HL-60/S4 treated with retinoic acid at 250 ng/mL for 4 days and 3 days (cell line): Measurements from ENCODE around the gene PET100.

Experiments
- in situ Hi-C: fragments of 300-500 bp; cut with MboI; formaldehyde crosslinking; loops from 2 replicates; pipeline ENCODE4 v1.7.0; 2022; ENCODE audit warnings: low sequenced_read_pairs

PET100 gene

DNA sequence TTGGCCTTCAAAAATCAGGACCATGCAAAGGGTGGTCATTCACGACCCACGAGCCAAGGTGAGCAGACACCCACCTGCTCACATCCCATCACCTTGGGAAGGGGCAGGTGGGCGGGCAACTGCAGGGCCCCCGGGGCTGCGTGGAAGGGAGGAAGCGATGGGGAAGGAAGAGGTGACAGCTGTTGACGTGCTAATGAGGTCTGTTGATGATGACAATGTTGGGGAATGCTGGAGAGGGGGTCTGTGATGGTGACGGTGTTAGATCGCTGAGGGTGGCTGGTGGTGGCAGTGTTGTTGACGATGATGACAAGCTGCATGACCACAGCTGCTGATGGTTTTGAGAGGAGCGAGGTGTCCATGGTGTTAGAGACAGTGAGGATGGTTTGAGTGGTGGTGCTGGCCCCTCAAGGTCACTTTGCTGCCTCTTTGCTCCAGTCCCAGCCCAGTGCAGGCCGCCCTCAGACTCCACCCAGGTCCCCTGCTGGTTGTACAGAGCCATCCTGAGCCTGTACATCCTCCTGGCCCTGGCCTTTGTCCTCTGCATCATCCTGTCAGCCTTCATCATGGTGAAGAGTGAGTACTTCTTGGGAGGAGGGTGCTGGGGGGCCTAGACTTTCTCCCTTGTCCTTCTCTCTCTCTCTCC lies 48.2 kb downstream of the PET100 start:
- in situ Hi-C loops, result no loop called here

DNA sequence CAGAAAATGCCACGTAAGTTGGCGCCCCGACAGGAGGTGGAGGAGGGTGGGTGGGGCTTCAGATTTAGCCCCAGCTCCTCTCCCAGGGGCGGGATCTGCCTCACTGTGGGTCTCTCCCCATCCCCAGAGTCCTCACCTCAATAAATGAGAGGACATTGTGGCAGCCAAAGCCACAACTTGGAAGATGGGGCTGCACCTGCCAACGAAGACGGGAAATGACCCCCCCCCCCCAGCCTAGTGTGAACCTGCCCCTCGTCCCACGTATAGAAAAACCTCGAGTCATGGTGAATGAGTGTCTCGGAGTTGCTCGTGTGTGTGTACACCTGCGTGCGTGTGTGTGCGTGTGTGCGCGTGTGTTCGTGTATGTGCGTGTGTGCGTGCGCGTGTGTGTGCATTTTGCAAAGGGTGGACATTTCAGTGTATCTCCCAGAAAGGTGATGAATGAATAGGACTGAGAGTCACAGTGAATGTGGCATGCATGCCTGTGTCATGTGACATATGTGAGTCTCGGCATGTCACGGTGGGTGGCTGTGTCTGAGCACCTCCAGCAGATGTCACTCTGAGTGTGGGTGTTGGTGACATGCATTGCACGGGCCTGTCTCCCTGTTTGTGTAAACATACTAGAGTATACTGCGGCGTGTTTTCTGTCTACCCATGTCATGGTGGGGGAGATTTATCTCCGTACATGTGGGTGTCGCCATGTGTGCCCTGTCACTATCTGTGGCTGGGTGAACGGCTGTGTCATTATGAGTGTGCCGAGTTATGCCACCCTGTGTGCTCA lies 49.6 kb downstream of the PET100 start:
- in situ Hi-C loops, result no loop called here

DNA sequence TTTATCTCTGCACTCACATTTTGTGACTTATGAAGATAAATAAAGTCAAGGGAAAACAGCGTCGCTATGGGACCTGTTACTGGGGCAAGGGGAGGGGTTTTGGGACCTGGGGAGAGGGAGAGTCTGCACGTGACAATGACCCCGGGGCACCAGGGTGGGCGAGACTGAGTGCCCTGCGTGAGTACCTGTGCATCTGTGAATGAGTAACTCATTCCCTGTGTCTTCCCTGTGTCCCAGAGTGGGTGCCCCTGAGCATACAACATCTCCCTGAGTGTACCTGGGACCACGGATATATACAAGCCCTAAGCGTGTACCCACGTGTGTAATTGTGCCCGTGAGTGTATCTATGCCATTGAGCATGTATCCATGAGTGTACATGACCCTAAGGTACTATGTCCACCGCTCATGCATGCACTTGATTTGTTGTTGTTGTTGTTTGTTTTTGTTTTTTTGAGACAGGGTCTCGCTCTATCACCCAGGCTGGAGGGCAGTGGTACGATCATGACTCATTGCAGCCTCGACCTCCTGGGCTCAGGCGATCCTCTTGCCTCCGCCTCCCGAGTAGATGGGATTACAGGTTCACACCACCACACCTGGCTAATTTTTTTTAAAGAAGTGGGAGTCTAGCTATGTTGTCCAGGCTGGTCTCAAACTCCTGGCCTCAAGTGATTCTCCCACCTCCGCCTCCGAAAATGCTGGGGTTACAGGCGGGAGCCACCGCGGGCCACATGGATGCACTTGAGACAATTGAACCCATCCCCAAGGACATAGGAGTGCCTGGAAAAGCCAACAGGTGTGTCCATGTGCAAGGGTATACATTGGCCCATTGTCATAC lies 50.4 kb downstream of the PET100 start:
- in situ Hi-C loops, result no loop called here

DNA sequence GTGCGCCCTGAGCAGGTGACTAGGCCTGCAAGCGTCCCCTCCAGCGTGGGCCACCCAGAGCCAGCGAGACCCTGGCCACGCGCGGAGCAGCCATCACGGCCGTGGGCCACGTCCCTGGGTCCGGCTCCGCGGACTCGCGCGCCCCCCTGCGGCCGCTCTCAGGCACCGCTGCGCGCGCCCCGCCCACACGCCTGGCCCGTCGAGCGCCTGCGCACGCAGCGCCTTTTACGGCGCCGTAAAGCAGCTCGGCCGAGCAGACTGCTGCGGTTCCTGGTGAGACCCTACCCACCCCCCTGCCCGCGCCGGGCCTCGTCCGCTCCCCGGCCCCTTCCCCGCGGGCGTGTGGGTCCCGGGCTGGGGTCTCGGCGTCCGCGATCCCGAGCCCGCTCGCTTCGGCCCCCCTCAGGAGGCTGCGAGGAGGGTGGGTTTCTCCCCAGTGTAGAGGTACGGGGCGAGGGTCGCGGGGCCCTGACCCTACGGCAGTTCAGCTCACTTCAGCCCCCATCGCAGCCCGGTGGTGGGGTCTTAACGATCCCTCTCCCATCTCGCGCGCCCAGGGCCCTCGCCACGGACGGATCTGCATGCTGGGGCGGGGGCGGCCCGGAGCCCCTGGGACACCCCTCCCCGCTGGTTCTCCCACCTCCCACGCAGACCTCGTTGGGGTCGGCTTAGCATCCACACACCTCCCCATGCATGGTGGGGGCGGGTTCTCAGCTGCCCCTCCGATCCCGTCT lies 51.2 kb downstream of the PET100 start, which contains the start of gene TRAPPC5:
Gene TRAPPC5, plus strand, starts transcription at position 228 of the 734 bp plus-strand sequence. CDS start 1,421 bp downstream, outside the sequence.
- in situ Hi-C loops, result no loop called here
